Endothelial cell of umbilical vein (primary cell): ENCODE data around the gene GPD2.

Source experiments
- CTCF ChIP-seq, 2 donors: IDR thresholded peaks; 1 replicate in 1 of 2; 2 replicates in 1 of 2; pipeline ENCODE4 v1.5.1; 2011; ENCODE audit warnings: low read length in 2 of 2, mild to moderate bottlenecking in 2 of 2, moderate library complexity in 2 of 2, control low read depth in 1 of 2, inconsistent platforms in 1 of 2, low read depth in 1 of 2; ENCODE audit not compliant: insufficient read depth in 1 of 2; ENCODE audit errors: extremely low read depth in 1 of 2
- EZH2 ChIP-seq: IDR thresholded peaks from 2 replicates; pipeline ENCODE4 v1.6.1; 2012; ENCODE audit warnings: borderline replicate concordance, low read depth, mild to moderate bottlenecking, moderate library complexity, low read length, inconsistent platforms; ENCODE audit not compliant: severe bottlenecking
- MAX ChIP-seq: IDR thresholded peaks from 2 replicates; pipeline ENCODE4 v1.6.1; 2011; ENCODE audit not compliant: insufficient read depth, insufficient read length
- MYC ChIP-seq: IDR thresholded peaks from one replicate; pipeline ENCODE4 v1.6.1; 2011; ENCODE audit warnings: mild to moderate bottlenecking, low read depth, low read length

GRCh38 chr2:156593594-156593921 lies 157.4 kb downstream of the GPD2 start:
- TF ChIP-seq EZH2 = no peak
- TF ChIP-seq MAX = no peak
- TF ChIP-seq CTCF (IDR thresholded peaks at IDR 0.05; ENCODE audit: extremely low read depth in 1 of 2, insufficient read depth in 1 of 2, low read depth in 1 of 2, low read length in 2 of 2) = no peak
- TF ChIP-seq MYC = no peak
